Activated CD8-positive, alpha-beta memory T cell treated with anti-CD3 and anti-CD28 coated beads, Interleukin-2, amount 50 U/mL, for 1 hour (primary cell): ENCODE results near the gene LANCL3.

Source experiments
- DNase-seq: peaks from one replicate; pipeline ENCODE4 v3.0.0-alpha.2; 2020; ENCODE audit errors: extremely low read depth

LANCL3 gene

DNA sequence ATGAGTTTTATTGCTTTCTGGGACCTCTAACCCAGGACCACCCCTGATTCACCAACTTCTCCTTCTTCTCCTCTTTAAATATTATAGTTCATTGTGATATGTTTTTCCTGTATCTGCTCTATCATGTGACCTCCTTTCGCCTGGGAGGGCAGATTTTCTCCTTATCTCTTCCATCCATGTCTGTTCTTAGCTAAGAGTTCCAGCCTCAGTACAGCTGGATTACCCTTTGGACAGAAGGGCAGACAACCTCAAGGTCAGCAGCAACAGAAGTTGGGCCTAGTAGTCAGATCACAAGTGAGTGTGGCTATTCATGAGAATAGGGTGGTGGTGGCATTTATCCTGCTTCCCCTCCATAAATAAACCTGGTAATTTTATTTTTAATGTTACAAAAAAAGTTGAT, 108.4 kb downstream of the LANCL3 start:
- no peak for DNase-seq

DNA sequence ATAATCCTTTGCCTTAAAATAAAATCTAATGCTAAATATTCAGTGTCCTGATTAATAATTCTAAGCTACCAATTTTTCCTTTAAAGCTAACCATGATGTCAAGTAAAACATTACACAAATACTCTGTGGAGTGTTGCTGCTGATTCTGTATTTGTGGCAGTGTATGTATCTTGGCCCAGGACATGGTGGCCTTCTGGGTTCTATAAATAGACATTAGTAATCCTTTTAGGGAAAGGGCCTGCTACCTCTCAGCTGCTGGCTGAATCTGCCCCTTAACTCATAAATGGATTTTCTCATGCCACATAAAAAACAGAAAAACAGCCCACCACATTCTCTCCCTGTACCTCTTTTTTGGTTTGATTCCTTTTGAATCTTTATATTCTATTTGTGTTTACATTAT, 113.0 kb downstream of the LANCL3 start:
- DNase-seq, result no peak

DNA sequence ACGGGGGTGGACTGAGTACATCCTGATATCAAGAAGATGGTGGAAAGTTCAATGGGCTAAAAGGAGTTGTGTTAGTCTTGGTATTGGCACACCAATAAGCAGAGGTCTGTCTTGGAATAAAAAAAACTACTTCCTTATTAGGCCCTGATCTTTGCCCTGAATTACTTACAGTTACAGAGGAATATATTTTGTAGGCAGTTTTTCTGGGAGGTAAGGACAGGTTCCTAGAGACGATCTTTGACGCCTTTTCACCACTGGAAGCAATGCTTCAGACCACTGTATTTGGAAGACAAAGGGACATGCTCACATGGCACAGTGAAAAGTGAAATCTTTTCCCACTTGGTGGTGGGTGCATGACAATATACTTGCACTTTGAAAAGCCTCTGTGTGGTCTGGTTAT, 113.5 kb downstream of the LANCL3 start:
- no peak for DNase-seq

DNA sequence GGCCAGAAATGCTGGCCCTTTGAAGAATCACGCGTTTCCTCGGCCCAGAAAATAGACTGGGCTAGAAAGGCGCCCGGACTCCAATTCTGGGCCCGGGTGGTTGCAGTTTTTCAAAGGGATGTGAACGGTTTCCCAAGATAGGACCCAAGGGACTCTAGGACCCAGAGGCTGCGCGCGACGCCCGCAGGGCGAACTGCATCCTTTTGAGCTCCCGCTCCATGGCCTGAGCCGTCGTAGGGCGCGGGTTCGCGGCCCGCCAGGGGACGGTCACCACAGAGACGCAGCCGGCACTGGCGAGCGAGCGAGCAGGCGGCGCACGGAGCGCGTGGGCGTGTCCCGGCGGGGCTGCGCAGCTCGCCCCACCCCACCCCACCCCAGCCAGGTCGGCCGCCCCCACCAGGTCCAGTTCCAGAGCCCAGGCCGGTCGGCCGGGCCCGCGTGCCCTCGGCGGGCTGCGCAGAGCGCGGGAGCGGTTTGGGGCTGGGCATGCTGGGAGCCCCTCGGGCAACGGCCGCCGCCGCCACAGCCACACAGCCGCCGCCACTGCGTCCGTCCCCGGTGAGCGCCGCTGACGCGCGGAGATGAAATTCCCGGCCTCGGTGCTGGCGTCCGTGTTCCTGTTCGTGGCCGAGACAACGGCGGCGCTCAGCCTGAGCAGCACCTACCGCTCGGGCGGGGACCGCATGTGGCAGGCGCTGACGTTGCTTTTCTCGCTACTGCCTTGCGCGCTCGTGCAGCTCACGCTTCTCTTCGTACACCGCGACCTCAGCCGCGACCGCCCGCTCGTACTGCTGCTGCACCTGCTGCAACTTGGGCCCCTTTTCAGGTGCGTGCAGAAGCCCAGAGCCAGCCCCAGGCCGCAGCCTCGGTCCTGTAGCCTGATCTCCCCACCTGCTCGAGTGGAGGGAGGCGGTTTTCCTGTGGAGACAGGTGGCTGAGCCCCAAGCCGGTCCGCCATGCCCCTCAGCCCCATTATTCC, 114.2 kb downstream of the LANCL3 start, which contains the start of gene XK:
Gene XK (plus strand): TSS at position 411 of the 979 bp plus-strand sequence. CDS start 171 bp downstream, at position 582.
- no peak for DNase-seq

DNA sequence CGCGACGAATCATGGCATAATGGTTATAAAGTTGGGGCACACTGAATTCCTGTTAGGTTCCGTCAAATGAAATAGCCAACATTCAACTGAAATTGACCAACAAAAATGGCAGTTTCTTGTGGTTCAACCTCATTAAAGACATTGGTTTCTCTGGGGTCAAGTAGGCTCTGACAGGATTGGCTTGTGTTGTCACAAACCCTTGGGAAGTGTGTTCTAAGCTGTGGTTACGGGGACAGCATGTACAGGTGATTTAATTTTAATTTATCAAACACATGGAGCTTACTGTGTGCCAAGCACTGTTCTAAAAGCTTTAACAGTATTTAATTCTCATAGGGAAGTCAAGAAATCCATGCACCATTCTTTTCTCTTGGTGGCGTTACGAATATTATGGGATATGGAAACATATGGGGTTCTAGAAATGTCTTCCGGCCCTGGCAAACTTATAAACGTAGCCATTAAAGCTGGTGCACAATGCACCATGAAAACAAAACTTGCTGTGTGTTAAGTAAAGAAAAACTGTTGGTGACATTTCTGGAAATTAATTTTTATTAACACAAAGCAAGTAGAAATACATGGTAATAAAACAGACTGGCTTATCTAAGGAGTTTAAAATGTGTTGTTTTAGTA, 115.0 kb downstream of the LANCL3 start:
- DNase-seq, result no peak

DNA sequence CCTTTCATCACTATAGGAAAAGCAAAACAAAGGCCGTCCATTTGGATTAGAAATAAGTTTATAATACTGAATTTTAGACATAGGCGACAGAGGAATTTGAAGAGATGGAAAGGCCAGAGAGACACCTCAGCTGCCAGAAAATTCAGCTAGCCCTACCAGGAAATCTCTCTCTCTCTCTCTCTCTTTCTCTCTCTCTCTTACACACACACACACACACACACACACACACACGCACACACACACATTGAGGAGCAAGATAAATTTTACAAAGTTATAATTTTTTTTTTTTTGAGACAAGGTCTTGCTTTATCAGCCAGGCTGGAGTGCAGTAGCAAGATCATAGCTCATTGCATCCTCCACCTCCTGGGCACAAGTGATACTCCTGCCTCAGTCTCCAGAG, 115.5 kb downstream of the LANCL3 start:
- no peak for DNase-seq

DNA sequence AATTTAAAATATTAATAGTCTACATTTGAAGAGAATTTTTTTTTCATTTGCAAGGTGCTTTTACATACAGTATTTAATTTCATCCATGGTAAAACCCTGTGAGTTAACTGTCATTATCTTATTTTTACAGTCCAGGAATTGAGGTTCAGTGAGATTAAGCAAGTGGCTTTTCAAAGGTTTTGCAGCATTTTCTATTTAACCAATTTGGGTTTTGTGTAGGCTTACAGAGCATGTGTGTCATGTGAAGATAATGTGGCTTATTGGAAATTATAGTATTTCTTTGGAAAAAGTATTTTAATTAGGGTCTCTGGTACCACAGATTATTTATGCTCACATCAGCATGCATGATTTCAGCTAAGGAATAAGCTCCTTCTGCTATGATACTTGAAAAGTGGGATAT, 118.7 kb downstream of the LANCL3 start:
- no peak for DNase-seq

DNA sequence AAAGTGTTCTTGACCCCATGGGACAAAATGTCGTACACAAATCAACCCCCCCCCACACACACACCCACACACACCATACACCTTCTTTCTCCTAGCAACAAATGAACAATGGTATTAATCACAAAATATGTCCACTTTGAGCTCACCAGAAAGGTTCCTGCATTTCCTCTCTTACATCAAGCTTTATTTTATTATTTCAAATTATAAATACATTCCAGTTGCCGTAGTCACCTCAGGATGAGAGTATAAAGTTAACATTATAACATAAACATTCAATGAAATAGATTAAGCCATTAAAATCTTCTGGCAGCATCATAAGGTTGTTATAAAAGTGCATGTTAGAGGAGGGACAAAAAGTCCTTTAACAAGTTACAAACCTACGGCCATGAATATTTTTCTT, 121.5 kb downstream of the LANCL3 start:
- no peak for DNase-seq

DNA sequence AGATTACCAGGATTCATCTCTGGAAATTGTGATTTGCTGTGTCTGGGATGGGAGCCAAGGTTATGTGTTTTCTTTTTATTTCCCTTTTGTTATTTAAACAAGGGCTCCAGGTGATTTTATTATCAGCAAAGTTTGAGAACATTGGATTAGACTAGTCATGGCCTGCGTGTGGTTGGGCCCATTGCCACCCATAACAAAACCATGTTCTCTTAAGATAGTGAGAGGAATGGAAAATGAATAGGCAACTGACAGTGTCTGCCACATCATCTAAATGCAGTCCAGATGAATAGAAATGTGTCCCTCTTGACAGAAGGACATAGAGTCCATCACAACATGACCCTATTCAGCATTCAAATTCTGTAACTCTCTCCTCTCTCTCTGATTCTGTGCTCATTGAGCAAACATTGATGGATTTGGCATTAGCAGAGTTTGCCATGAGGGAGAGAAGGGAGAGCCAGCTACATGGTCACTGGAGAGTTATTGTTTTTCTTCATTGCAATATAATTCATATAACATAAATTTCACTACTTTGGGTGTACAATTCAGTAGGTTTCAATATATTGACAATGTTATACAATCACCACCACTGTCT, 125.8 kb downstream of the LANCL3 start:
- DNase-seq, result no peak

DNA sequence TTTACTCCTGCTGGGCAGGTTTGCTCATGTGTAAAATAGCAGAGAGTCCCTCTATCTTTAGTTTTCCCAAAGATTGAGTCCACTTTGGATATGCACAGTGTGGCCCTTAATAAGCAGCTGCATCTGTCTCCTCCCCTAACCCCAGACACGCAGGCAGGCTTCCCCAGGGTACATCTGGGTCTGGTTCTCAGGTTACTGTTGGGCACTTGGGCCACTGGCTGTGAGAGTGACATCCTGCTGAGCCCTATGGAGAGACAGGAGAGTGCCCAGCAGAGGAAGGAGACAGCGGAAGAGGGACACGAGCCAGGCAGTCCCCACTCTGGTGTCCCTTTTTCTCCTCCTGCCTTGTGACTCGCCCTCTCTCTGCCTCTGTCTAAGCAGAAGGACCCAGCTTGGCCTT, 130.1 kb downstream of the LANCL3 start:
- no peak for DNase-seq

DNA sequence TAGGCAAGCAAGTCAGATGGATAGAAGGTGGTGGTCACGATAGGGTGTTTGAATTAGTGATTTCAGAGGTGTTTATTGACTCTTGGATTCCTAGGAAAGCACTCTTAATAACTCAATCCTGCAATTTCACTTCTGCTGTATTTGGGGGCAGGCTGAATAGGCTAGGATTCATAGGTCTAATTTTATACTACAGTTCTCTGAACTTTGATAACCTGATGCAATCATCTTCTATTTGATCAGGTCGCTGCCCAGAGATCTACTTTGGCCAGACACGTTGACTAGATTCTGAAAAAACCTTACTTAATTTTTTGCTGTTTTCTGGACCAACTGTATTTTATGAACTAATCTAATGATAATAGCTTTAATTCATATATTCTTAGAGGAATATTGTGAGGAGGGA, 140.5 kb downstream of the LANCL3 start:
- no peak for DNase-seq

DNA sequence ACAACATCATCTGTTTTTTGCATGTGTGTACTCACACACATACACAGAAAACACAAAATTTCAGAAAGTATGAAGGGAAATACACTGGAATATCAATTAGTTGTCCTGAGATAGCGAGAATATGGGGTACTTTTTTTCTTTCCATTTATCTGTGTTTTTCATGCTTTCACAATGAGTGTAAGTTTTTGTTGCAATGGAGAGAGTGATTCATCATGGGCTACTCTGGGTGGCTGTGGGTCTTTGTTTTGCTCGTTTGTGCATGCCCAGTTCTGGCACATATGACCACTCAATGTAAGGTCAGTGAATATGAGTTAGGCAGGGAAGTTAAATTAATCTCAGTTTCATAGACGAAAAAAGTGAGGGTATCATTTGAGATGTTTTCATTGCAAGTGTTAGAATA, 141.0 kb downstream of the LANCL3 start:
- DNase-seq, result no peak

DNA sequence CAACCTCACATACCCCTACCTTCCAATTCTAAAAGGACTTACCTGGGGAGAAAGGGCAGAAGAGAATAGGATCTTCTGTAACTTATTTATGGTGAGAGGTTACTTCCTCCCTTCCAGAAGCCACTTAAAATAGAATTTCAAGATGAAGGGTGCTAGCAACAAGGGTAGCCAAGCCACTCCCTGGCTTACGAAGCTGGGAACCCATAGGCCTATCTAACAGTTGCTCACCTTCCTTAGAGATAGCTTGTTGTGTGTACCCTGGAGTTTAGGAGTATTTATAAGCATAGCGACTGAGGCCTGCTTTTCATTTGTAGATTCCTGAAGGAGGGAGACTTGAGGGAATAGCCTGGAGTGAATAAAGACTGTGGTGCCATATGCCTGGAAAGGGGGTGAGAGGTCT, 143.0 kb downstream of the LANCL3 start:
- no peak for DNase-seq

DNA sequence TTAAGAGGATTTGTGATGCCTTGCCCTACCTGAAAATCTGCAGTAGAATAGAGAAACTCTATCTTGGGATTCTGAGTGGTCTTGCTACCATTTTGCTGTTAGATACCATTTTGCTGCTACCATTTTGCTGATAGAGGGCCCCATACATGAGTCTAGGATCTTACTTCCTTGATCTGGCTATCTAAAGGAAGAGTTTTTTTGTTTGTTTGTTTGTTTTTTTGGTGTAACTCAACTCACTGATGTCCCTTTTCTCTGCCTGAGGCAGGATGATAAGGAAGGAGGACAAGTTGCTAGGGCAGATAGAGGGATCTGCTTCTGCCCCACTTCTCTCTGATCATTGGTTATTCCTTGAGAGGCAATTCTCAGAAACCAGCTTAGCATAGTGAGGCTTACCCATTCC, 145.1 kb downstream of the LANCL3 start:
- no peak for DNase-seq

DNA sequence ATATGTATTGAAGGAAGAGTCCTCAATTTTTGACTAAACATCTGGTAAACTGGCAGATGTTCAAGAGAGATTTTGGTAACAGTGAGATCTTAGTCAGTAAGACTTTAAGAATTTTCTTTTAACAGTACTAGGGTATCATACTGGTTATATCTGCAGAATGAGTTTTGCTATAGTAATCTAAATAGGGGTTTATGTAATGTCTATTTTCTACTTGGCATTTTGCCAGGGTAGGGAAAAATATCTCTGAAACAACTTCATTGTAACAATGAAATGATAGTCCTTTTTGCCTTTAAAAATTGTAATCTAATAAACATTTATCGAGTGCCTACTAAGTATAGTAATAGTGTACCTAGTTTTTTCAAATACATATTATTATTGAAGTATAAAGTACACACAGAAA, 146.2 kb downstream of the LANCL3 start:
- DNase-seq, result no peak

DNA sequence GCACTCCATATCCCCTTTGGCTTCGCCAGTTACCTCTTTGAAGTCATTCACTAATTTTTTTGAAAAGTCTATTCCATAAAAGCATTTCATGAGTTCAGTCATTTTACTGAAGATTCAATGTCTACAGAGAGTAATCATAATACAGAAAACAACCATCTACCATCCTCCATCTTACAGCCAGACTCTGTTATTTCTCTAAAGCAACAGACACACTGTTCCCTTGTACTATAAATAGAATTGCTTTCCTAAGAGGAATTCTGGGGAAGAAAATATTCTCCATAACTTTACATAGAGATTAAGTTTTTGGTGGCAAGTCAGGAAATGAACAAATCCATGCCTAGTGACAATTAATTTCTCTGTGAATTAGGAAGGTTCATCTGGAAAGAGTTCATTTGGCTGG, 151.1 kb downstream of the LANCL3 start:
- DNase-seq, result no peak

DNA sequence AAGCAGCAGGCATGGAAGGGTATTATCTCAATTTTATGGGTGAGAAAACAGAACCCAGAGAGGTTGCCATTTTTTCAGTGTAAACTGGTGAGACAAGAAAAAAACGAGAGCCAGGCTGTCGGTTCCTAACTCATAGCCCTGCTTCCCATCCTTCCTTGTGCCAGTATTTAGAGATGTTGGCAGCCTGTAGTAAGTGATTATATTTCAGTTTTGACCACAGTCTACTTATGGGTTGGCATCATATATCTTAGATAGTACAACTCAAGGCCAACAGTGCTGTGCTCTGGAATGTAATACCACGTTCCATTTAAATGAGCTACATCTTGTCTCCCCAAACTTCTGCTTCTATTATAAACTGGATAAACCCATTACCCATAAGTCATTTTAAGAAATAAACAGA, 154.9 kb downstream of the LANCL3 start:
- DNase-seq, result no peak
